Measurements from ENCODE around the gene LRRC42.

The LRRC42 gene

DNA sequence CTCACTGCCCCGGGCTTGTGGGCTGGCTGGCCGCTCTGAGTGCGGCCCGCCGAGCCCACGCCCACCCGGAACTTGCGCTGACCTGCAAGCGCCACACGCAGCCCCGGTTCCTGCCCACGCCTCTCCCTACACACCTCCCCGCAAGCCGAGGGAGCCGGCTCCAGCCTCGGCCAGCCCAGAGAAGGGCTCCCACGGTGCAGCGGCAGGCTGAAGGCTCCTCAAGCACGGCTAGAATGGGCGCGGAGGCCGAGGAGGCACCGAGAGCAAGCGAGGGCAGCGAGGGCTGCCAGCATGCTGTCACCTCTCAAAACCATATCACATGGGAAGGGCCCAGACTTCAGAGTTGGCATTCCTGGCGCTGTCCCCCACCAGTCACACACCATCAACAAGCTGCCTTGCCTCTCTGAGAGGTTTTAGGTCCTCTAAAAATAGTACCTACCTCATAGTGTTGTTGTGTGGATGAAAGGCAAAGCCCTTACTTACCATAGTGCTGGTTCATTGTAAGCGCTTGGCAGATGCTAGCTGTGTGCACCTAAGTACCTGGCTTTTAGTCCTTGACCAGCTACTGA is 58.4 kb downstream of the LRRC42 start:
- DNase-seq (ENCODE audit: low read depth), result no peak

DNA sequence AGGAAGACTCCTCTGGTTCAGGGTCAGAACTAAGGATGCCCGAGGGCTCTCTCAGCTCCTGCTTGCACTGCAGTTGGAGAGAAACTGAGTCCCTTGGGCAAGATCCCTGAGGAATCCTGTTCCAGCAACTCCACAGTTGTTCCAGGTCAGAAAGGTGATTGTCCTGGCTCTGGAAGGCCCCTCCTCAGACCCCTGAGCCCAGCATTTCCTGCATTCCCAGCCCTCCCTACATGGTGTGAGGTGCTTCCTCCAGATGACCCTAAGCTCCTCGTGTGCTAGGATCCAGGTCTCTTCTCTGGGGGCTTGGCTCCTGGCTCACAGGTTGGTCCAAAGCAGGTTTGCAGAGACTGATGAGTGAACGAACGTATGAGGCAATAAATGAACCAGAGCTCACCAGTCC is 60.4 kb downstream of the LRRC42 start:
- DNase-seq (ENCODE audit: low read depth), result no peak

DNA sequence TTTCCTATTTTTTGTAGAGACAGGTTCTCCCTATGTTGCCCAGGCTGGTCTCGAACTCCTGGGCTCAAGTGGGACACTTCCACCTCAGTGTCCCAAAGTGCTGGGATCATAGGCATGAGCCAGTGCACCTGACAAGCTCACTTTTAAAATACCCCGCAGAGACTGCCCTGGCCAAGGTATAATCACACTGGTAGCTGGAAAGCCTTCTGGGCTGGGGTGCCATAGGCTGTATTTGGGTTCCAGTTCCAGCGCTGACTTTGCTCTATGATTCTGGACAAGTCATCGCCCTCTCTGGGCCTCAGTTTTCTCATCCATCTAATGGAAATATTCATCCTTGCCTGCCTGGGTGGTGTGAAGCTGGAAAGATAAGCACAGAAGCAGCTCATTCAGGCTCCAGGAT is 61.5 kb downstream of the LRRC42 start:
- DNase-seq (ENCODE audit: low read depth), result no peak

DNA sequence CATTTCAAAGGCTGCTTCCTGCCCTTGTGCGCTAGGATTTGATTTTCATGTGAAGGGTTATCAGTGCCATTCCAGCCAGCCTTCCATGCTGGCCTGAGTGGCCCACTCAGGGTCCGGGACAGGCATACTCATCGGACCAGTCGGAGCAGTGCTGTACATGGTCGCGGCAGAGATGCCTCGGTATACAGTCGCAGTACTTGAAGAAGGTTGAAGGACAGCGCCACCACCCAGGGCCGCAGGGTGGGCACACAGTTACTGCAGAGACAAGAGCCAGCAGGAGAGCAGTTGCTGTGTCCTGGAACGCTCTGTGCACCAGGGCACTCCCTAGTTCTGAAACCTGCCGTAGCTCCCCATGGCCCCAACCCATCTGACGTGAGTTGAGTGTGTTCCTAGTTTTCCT is 62.7 kb downstream of the LRRC42 start:
- DNase-seq (ENCODE audit: low read depth), result no peak

DNA sequence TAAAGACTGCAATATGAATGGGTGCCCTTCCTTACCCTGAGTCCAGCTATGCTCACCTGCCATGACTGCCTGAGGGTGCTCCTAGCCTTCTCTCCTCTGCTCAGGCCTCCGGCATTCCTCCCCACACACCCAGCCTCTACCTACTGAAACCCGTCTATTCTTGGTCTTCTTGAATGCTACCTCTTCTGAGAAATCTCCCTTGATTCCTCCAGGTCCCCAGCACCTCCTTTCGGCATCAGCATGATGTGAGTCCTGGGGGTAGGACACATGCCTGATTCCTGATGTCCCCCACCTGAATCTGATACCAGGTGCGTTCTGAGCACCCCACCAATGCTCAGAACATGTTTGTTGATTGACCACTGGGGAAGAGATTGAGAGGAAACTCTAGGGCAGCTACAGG is 63.3 kb downstream of the LRRC42 start:
- DNase-seq (ENCODE audit: low read depth), result no peak

DNA sequence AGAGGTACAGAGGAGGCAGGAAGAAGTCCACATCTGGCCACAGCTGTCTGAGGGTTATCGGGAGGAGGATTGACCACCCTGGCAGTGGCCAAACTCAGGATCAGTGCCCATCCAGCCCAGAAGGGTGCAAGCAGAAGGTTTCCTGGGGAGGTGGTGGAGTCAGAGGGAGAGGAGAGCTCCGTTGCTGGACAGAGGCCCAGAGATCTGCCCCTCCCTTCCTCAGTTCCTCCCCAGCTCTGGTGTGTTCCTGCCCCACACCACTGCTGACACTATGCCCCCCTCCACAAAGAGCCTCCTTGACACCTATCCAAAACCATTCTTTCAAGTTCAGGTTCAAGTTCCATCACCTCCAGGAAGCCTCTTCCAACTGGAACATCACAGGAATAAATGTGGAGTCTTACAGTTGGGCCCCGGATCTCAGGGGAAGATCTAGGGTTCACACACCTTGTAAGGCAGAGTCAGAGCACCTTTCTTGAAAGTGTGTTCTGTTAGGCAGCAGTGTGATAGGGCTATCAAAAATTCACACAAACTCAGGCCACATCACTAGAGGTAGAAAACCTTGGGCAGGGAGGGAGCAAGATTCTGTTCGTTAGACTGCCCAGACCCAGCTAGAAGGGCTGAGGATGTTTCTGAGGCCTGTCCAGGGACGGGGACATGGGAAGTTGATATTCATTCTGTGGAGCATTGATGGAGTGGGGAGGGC is 64.4 kb downstream of the LRRC42 start:
- DNase-seq (ENCODE audit: low read depth), result no peak

DNA sequence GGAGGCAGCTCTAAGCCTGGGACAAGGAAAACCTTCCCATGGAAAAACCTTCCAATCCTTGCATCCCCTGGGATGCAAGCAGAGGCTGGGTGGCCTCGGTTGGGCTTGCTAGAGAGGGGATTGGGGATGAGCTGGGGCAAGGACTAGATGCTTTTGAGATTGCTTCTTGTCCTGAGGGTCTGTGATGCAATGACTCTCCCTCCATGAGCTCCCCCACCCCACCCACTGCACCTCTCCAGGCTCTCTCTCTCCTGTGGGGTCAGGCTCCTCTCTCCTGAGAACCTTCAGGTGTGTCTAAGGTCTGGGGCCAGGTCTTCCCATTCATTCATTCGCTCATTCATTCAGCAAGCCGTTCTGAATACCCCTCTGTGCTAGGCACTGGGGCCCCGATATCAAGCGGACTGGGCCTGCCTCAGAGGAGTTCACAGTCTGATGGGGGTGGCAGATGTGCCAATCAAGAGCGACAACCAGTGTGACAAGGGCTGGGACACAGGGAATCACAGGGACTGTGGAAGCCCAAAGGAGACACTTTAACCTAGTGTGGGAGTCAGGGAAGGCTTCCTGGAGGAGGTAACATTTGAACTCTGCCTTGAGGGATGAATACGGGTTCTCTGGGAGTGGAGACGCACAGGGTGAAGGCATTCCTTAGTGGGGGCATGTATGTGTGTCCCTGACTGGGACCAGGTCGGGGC is 65.3 kb downstream of the LRRC42 start:
- DNase-seq (ENCODE audit: low read depth), result no peak

GRCh38 chr1:54012008-54012325 is 65.8 kb downstream of the LRRC42 start:
- DNase-seq (ENCODE audit: low read depth), result no peak

GRCh38 chr1:54012863-54013262 is 66.7 kb downstream of the LRRC42 start:
- DNase-seq (ENCODE audit: low read depth), result no peak

DNA sequence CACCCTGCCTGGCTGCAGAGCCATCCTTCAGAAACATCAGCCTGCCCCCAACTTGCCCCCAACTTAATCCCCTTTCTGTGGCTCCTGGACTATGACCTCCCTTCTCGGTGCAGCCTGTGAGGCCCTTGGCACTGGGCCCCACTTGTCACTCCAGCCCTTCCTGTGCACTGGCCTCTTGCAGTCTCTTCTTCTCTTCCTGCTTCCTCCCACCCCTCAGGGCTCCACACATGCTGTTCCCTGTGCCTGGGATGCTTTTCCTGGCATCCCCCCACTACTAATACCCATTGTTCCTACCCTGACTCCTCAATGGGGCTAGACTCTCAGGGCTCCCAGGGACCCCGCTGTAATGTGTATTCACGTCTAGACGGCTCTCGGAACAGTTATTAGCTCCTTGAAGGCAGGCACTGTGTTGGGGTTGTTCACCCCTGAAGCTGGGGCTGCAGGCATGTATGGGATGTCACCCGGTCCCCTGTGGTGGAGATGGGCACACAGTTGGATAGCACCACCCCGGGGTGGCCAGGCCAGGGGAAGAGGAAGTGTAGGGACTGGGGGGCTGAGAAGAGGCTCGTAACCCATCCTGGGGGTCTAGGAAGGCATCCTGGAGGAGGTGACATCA is 67.4 kb downstream of the LRRC42 start:
- no peak for DNase-seq (ENCODE audit: low read depth)

DNA sequence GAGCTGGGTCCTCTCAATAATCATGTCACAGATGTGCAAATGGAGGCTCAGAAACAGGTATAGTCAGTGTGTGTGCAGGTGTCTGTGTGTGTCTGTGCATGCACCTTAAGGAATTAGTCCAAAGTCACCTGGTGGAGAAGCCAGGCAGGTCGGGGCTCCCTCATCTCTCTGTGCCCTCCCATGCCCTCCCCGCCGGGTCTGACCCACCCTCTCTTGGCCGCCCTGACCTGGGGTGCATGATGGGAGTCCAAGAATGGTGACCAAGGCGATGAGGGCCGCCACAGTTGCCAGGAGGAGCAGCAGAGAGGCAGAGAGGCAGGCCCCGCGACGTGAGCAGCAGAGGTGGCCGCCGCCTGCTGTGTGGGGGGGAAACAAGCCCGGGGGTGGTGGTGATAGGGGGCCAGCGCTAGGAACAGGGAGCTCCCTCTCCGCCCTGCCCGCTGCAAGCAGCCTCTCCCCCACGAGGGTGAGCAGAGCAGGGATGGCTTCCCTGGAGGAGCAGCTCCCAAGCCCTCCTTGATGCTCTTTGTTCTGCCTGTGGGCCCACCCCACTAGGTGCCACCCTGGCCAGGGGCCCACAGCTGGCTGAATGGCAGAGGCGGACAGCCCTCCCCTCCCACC is 68.0 kb downstream of the LRRC42 start:
- no peak for DNase-seq (ENCODE audit: low read depth)

DNA sequence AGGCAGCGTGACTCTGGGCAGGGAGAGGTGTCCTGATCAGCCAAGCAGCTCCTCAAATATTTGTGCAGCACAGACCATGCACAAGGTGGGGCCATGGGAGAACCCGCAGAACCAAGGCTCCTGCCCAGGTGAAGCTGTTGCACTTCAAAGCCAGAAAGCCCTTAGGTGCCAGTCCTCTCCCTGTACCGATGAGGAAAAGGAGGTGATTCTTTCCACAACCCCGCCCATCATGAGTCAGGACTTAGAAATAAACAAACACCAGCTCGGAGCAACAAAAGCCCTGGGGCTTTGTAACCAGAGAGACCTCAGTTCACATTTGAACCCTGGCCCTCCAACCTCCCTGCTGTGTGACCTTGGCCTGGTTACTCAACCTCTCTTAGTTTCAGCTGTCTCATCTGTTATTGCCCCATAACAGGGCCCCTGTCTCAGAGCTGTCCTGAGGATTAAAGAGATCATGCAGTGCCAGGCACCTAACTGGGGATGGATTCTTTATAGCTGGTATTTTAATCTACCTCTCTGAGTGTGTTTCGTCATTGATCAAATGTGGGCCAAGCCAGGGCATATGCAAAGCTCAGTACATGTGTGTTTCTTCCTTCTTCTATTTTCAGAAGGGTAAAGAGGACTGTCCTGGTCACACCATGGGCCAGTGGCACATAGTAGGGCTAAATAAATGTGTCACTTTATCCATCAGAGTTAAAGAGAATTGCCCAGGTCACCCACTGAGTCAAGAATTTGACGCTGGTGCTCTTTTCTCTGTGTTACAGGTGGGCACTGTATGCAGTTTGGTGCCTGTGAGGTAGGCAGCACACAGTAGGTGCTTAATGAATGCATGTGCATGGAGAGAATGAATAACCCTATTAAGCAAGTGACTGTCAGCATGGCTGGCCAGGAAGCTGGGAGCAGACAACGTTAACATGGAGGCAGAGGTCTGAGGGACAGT is 70.5 kb downstream of the LRRC42 start:
- no peak for DNase-seq (ENCODE audit: low read depth)

Measured in stimulated activated CD8-positive, alpha-beta memory T cell treated with anti-CD3 and anti-CD28 coated beads, Interleukin-4, amount 100 ng/mL, for 24 hours (primary cell).